Measurements from ENCODE around the gene TADA2B. TPM values are rescaled to one million over a fixed set of nuclear protein-coding genes. Genes with fewer than 3 reads are reported as not detected.

The TADA2B gene
- total and polyA plus RNA-seq, 9 of the 15 experiments (the other 6 are each of a cell fraction or from before 2014, with no cell fraction given) = 0.55 to 12.2 (median 7.5) TPM

- Histone ChIP-seq H3K9me1 (ENCODE audit: control insufficient read depth, insufficient read depth, low read length) (no peaks in the 10 kb centered on the region), H2AFZ (ENCODE audit: low read depth, low read length) (no peak overlapping the region), H4K20me1 (replicated peaks; ENCODE audit: control insufficient read depth, insufficient read depth, low read length) (0 out of 2 replicates have a peak, but pooled peaks cover 2% of the 10 kb centered on the region), H3K9me3 (replicated peaks; ENCODE audit: control insufficient read depth, insufficient read depth, low read depth, low read length) (no peaks in the 10 kb centered on the region), H3K27me3 (ENCODE audit: control insufficient read depth in 2 of 2, insufficient read depth in 2 of 2, low read length in 2 of 2) (no peaks in the 10 kb centered on the region), H3K9ac (ENCODE audit: insufficient read depth in 1 of 2, low read depth in 2 of 2, low read length in 2 of 2) (no peak overlapping the region), H3K4me2 (ENCODE audit: insufficient read depth, low read length) (no peak overlapping the region), H3K27ac (ENCODE audit: extremely low read depth, low read depth, low read length) (no peak overlapping the region), H3K4me3 (no peak overlapping the region), H3K36me3 (ENCODE audit: control insufficient read depth, insufficient read depth, low read length) (peaks cover 89% of the 10 kb centered on the region), H3K4me1 (replicated peaks in 1 of 2; ENCODE audit: control insufficient read depth in 2 of 2, insufficient read depth in 2 of 2, low read length in 2 of 2) (peaks cover 0 to 12% of the 10 kb centered on the region in 2 experiments; a peak in 2 of 5 replicates), H3K79me2 (ENCODE audit: control insufficient read depth, insufficient read depth, low read length) (no peaks in the 10 kb centered on the region)
- in situ Hi-C loops (cut with MboI) (no loop called here), intact Hi-C loops (cut with micrococcal nuclease) (no loop called here)
- no peak for DNase-seq (ENCODE audit: extremely low read depth in 1 of 4, low spot score in 3 of 4)
- no TSS peak for BruUV-seq (replicated peaks)
- ChIA-PET POLR2A (interaction anchor here (0.7 to 1.6 kb wide), 4 partner anchors 9 to 69 kb away, joined by 3 to 4 read pairs (median 4); no protein-coding TSS in a partner anchor), CTCF (ENCODE audit: low intra/inter-chr PET ratio) (no interaction called here)
- TF ChIP-seq CHD4 (IDR thresholded peaks at IDR 0.05; ENCODE audit: insufficient read depth, insufficient replicate concordance, low read depth, low read length, poor library complexity, severe bottlenecking) (no peak), KAT7 (CRISPR knock-in tag; IDR thresholded peaks at IDR 0.05; ENCODE audit: borderline replicate concordance) (no peak), ZNF280B (CRISPR knock-in tag; IDR thresholded peaks at IDR 0.05) (no peak)
- 97% methylated on average over 7 of the region's 7 CpGs for WGBS (ENCODE audit: insufficient coverage, low coverage, missing lambda C conversion rate)
- FAIRE-seq = no peak
- no peak for ATAC-seq
Observed at GRCh38 chr4:7001271-7001670, 41.9 kb upstream of the TADA2B start.

- DNase-seq (ENCODE audit: extremely low read depth in 1 of 4, low spot score in 3 of 4) (no peak), FAIRE-seq (no peak), ATAC-seq (no peak)
- H3K9ac ChIP-seq (ENCODE audit: insufficient read depth in 1 of 2, low read depth in 2 of 2, low read length in 2 of 2) = no peak overlapping the region
- no peak overlapping the region for H3K27ac ChIP-seq (ENCODE audit: extremely low read depth, low read depth, low read length)
- H4K20me1 ChIP-seq (replicated peaks; ENCODE audit: control insufficient read depth, insufficient read depth, low read length) = 0 out of 2 replicates have a peak, but pooled peaks cover 5% of the 10 kb centered on the region
- TF ChIP-seq ZNF316 (IDR thresholded peaks at IDR 0.05) (peak; percentile 28; the same call in 1 of the 2 replicates), SPI1 (IDR thresholded peaks at IDR 0.05; ENCODE audit: borderline replicate concordance, low read depth, low read length) (no peak)
- no peaks in the 10 kb centered on the region for H3K79me2 ChIP-seq (ENCODE audit: control insufficient read depth, insufficient read depth, low read length)
- no TSS peak for BruUV-seq (replicated peaks)
- H3K4me2 ChIP-seq (ENCODE audit: insufficient read depth, low read length) = no peak overlapping the region
- no peaks in the 10 kb centered on the region for H3K27me3 ChIP-seq (ENCODE audit: control insufficient read depth in 2 of 2, insufficient read depth in 2 of 2, low read length in 2 of 2)
- CTCF ChIA-PET (ENCODE audit: low intra/inter-chr PET ratio) = no interaction called here
- H3K9me3 ChIP-seq (replicated peaks; ENCODE audit: control insufficient read depth, insufficient read depth, low read depth, low read length) = no peaks in the 10 kb centered on the region
- no peak overlapping the region for H3K4me3 ChIP-seq
- 90% methylated on average over 7 of the region's 7 CpGs for WGBS (ENCODE audit: insufficient coverage, low coverage, missing lambda C conversion rate)
- H2AFZ ChIP-seq (ENCODE audit: low read depth, low read length) = no peak overlapping the region
- H3K4me1 ChIP-seq (replicated peaks in 1 of 2; ENCODE audit: control insufficient read depth in 2 of 2, insufficient read depth in 2 of 2, low read length in 2 of 2) = peaks cover 4 to 12% of the 10 kb centered on the region in 2 experiments; a peak in 2 of 5 replicates
- H3K9me1 ChIP-seq (ENCODE audit: control insufficient read depth, insufficient read depth, low read length) = no peaks in the 10 kb centered on the region
- POLR2A ChIA-PET = no interaction called here
- in situ Hi-C loops (cut with MboI) (no loop called here), intact Hi-C loops (cut with micrococcal nuclease) (no loop called here)
- H3K36me3 ChIP-seq (ENCODE audit: control insufficient read depth, insufficient read depth, low read length) = peaks cover 90% of the 10 kb centered on the region
Observed at GRCh38 chr4:7002336-7002735, 40.8 kb upstream of the TADA2B start.

Data from K562 (cell line).